Measurements from ENCODE around the gene POLR3K.

The POLR3K gene

GRCh38 chr16:53346-54236, at the start of gene POLR3K, which contains the start of gene SNRNP25:
TSS of gene POLR3K (minus strand) at chr16:53608. CDS start at chr16:53586, 22 bp downstream.
TSS of gene SNRNP25 (plus strand) at chr16:53828. CDS start at chr16:54017, 189 bp downstream.
- peak; percentile 98 for DNase-seq (ENCODE audit: low spot score)

- peak; percentile 93 for DNase-seq (ENCODE audit: low spot score)
These were observed 48.9 kb upstream of the POLR3K start for GRCh38 chr16:102060-102855.

DNA sequence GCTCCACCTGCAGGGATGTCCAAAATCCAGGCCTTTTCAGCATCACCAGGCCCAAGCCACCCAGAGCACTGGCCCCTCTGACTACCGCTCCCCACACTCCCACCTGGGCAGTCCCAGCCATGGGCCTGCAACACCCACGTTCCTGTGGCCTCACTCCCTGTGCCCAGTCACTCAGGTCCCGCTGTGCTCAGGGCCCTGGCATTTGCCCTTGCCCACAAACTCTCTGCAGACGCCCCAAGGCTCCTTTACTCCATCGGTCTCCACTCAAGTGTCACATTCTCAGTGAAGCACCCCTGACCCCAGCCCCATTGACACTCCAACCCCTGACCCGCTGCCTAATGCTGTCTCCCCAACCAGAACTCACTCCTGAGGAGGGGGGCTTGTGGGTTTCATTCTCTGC, 48.2 kb upstream of the POLR3K start:
- no peak for DNase-seq (ENCODE audit: low spot score)

GRCh38 chr16:100989-101388, 47.6 kb upstream of the POLR3K start:
- no peak for DNase-seq (ENCODE audit: low spot score)

- no peak for DNase-seq (ENCODE audit: low spot score)
These were observed 44.4 kb upstream of the POLR3K start for GRCh38 chr16:97822-98221.

- DNase-seq (ENCODE audit: low spot score): peak; percentile 95
These were observed 43.5 kb upstream of the POLR3K start for GRCh38 chr16:96935-97381.

GRCh38 chr16:94918-95265, 41.5 kb upstream of the POLR3K start:
- no peak for DNase-seq (ENCODE audit: low spot score)

- no peak for DNase-seq (ENCODE audit: low spot score)
These were observed 39.3 kb upstream of the POLR3K start for GRCh38 chr16:92431-93339.

GRCh38 chr16:91484-91883, 38.1 kb upstream of the POLR3K start:
- DNase-seq (ENCODE audit: low spot score): no peak

DNA sequence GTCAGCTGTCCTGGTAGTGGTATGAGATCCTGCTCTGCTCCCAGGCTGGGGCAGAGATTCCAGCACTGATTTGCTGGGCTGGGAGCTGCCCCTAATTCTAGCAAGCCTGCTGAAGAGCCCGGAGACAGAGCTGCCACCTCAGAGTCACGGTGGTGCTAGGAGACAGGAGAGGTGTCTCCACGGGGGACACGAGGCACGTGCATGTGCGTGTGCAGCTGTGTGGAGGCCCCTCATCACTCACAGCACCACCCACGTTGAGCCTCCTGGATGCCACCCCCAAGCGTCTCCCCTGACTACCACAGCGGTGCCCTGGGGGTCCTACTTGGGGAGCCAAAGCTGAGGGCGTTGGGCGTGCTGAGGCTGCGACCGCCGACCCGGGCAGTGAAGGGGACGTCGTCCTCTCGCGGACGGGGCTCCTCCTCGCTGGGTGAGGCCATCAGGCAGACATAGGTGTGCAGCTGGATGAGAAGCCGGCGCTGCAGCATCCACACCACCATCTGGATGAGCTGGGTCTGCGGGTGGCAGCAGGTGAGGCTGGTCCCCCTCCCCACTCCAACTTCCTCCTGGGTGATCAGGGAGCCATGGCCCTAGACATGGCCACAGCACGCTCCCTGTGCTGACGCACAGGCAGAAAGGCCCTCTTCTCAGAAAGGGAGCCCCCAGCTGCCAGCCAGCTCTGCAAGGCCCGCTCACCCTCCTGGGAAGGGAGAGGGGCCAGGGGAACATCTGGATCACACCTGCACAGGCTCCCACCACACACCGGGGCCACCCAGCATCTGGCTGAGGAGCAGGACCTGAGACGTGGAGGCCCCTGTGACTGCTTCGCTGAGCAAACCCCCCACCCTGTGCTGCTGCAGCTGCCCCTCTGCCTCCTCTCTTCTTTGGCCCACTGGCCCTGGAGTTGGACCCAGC, 36.2 kb upstream of the POLR3K start:
- no peak for DNase-seq (ENCODE audit: low spot score)

- DNase-seq (ENCODE audit: low spot score): no peak
These were observed 35.2 kb upstream of the POLR3K start for GRCh38 chr16:88613-89012.

DNA sequence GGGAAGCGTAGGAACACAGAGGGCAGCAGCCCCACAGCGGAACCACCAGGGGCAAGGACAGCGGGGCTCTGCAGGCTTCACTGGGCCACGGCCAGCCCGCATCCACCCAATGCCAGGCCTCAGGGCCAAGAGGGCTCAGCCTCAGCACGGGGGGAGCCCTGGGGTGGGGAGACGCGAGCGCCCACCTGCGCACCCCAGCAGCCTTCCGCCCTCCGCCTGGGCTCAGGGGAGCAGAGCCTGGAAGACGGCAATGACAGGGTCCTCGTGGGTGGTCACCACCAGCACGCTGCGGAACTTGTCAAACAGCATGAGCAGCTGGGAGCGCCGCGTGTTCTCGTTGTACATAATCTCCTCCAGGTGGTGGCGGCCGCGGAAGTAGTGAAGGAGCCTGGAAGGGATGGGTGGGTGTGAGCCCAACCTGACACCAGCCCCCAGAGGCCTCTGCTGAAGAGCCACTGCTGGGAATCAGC, 33.1 kb upstream of the POLR3K start:
- DNase-seq (ENCODE audit: low spot score): no peak

- no peak for DNase-seq (ENCODE audit: low spot score)
These were observed 32.5 kb upstream of the POLR3K start for GRCh38 chr16:85865-86264.

GRCh38 chr16:85407-85782, 32.0 kb upstream of the POLR3K start:
- no peak for DNase-seq (ENCODE audit: low spot score)

DNA sequence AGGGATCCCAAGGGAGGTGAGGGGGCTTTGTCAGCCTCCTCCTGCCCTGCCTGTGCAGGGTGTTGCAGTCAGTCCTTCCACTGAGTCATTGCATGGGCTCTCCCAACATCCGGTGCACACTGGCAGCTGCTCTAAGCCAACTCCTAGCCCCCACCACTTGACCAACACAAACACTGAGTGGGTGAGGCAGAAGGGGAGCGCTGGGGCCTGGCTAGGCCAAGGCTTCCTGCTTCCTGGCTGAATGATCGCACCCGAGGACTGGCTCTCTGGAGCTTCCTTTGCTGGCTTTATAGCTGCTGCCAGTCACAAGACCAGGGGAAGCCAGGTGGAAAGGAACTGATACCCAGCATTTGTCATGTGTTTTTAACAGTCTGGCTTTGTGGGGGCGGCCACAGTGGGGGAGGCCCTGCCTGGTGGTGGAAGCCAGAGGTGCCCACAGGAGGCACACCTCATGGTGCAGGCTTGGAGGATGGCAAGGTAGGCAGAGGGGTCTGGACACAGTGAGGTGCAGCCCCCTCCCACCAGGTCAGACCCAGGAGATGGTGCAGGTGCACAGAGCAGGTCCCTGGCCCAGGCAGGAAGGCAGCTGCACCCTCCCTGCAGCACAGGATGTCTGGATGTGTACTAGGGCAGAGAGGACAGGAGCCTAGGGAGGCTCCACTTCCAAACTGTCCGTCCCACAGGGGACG, 31.5 kb upstream of the POLR3K start:
- peak; percentile 86 for DNase-seq (ENCODE audit: low spot score)

DNA sequence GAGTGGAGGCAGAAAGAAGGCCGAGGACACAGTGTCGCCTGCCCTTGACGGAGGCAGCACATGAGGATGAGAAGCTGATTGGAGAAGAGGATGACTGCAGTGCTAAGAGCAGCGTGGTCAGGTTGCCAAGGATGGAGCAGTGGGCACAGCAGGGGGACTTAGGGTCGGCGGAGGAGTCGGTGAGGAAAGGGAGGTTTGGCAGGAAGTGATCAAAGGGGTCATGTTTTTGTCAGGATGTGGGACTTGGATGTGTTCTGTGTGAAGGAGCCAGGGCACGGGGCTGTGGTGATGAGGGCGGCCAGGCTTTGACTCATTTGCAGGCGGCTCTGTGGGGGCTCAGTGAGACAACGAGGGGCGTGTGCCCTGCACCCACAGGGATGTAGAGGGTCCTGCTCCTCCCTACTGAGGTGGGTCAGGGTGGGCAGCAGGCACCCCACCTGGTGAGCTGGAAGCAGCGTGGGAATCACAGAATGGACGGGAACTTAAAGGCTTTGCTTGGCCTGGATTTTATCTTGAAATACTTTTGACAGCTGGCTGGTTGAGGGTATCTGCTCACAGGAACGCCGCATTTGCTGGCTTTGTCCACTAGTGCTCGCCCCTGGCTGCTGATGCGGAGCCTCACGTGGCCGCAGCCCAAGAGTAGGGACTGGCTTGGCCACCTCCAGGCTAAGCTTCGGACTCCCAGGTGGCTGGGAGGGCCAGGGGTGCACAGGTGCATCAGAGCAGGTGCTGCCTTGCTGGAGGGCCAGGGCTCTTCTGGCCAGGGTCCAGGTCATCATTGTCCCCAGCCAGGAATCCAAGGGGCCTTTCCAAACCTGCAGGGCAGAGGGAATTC, 30.6 kb upstream of the POLR3K start:
- no peak for DNase-seq (ENCODE audit: low spot score)

- DNase-seq (ENCODE audit: low spot score): no peak
These were observed 29.7 kb upstream of the POLR3K start for GRCh38 chr16:83060-83603.

DNA sequence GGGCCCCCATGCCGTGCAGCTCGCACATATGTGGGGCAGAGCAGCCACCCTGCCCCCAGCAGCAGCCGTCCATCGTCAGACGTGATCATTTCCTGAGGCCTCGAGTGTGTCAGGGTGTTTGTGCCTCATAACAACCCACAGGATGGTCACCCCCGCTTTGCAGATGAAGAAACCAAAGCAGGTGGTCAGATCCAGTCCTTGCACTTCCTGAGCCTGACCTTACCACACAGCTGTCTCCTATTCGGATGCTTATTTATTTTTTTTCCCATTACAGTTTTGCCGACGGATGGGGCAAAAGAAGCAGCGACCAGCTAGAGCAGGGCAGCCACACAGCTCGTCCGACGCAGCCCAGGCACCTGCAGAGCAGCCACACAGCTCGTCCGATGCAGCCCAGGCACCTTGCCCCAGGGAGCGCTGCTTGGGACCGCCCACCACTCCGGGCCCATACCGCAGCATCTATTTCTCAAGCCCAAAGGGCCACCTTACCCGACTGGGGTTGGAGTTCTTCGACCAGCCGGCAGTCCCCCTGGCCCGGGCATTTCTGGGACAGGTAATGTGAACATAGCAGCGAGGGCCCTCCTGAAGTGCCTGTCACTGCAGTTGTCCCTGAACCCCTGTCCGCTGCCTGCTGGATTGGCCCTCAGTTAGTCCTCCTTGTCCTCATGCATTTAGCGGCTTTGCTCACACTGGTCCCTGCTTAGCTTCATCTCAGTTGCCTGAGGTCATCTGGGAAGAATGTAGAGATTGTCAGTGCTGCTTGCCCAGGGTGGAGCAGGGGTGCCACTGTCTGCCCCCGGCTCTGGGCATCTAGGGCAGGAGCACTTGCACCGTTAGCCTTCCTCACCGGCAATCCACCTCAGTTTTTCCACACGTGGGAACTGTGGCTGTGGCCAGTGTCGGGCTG, 26.0 kb upstream of the POLR3K start:
- DNase-seq (ENCODE audit: low spot score): no peak
